GM12873 (cell line): ENCODE data around the gene PCDH19.

Source experiments
- TF ChIP-seq, protein P1 (sequence below): IDR thresholded peaks from 2 replicates; pipeline ENCODE4 v1.5.1; 2012; ENCODE audit warnings: low read depth, mild to moderate bottlenecking, moderate library complexity, low read length, control low read depth; ENCODE audit not compliant: insufficient read depth; ENCODE audit errors: missing control alignments

PCDH19 gene

DNA sequence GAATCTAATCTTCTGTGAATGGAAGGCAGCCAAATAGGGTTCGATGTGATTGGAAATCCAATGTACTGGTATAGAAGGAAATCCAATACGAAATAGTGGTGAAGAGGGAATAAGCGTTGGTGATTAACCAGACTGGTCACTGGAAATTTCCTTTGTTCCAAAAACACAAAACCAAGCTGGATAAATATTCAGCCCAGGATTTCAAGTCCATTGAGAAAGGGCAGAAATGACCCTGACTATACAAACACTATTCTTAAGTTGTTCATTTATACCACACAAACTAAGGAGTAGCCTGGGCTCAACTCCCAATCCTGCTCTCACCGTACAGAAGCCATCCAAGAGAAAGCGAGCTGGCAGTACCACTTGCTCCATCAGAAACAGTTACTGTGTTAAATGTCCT is 32.2 kb downstream of the PCDH19 start:
- TF ChIP-seq, protein P1, sequence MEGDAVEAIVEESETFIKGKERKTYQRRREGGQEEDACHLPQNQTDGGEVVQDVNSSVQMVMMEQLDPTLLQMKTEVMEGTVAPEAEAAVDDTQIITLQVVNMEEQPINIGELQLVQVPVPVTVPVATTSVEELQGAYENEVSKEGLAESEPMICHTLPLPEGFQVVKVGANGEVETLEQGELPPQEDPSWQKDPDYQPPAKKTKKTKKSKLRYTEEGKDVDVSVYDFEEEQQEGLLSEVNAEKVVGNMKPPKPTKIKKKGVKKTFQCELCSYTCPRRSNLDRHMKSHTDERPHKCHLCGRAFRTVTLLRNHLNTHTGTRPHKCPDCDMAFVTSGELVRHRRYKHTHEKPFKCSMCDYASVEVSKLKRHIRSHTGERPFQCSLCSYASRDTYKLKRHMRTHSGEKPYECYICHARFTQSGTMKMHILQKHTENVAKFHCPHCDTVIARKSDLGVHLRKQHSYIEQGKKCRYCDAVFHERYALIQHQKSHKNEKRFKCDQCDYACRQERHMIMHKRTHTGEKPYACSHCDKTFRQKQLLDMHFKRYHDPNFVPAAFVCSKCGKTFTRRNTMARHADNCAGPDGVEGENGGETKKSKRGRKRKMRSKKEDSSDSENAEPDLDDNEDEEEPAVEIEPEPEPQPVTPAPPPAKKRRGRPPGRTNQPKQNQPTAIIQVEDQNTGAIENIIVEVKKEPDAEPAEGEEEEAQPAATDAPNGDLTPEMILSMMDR, result no peak

DNA sequence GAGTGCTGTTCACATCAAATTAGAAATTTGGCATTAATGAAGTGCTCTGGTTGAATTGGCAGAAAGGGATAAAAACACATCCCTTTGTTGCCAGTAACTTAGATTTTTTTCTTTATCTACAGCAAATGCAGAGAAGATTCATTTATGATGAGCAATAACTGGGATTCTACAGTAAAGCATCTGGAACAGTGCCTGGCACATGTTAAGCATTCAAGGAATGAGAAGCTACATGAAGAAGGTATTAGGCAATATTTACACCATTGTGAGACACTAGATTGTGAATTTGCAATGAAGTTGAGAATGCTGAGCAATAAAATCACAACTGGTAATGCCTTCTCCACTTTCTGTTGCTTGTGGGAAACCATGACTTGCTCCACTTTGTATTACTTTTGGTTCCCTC is 33.5 kb downstream of the PCDH19 start:
- TF ChIP-seq, protein P1, result no peak

DNA sequence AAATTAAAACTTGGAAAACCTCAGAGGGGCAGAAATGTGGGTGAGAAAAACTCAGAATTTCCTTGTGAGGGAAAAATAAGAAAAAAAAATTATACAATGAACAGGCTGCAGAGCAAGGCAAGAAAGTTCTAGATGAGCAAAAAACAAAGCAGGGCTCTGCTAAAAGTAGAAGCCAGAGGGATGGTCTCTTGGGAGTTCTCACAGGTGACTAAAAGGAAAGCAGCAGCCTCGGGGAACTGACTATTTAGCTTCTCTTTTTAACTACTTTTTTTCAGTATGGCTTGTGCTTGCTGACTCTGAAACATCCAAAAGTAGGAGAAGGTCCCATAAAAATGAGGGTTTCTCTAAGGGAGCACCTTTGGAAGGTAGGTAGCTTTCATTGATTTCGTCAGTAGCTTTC is 36.4 kb downstream of the PCDH19 start:
- TF ChIP-seq, protein P1, result no peak

DNA sequence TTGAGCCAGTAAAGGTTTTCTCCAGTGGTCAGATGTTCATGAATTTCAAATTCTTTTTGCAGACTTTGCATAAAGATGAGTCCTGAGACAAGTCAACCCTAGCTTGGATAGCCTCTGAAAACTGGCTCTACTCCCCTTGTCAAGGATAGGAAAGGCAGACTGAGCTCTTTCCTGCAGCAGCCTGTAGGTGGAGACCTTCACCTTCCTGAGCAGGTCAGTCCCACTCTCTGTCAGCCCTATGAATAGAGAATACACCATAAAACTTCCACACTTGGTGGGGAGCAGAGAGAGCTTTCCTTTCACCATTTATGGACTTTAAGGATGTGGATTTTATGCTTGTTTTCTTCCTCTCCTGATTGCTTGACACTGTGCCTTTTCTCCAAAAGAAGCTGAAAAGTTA is 41.9 kb downstream of the PCDH19 start:
- TF ChIP-seq, protein P1, result peak; percentile 67

DNA sequence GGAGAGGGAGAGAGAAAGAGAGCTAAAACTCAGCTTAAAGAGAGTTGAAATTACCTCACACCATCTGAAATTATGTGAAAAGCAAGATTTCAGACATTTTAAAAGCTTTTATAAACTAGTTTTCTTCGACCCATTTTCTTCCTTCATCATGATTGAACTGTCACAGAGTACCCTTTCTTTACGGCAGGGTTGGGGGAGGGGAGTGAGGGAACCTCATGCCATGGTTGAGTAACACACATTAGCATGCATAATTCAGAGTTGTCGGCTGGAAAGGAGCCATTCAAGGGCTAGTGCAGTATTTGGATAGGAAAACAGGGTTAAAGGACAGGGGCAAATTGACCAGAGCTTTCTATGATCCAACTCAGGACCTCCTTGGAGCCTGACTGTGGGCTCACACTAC is 46.2 kb downstream of the PCDH19 start:
- TF ChIP-seq, protein P1, result no peak

DNA sequence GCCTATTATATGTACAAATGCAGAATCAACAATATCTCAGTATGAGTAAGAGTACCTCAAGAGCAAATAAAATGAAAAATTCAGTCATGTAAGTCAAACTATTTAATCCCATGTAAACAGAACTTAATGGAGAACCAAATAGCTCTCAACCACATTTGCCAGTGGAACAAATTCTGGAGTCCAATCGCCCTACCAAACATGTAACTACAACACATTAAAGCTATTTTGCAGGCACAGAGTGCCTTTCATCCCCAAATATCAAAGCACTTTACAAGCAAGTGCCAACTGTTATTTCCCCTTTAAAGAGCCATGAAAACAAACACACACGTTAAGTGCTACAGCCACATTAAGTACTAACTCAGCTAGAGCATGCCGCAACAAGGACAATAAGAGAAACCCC is 51.3 kb downstream of the PCDH19 start:
- TF ChIP-seq, protein P1, result no peak

DNA sequence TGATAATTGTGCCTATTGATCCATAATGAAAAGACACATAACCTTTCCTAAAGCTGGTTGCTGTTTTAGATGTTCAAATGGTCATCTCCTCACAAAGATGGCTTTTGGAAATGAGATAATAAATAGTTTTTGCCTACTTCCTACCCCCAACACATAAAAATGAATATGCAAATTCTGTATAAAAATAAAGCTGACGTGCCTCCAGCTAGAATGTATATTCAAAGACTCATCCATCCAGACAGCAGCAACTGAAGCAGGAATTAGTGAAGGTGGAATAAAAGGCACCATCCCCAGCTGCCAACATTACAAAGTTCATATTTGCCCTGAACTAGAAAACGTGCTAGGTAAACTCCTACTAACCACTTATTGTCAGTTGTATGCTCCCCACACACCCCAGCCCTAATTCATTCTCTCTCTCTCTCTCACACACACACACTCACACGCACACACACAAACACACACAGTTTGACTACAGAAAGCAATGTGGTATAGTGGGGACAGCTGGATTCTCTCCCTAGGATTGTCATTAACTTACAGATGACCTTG is 53.6 kb downstream of the PCDH19 start:
- TF ChIP-seq, protein P1, result no peak
